ENCODE data around the gene RAB3B.
"Not testable (repeated sequence)": the region's sequence is repeated elsewhere in the genome, so short reads cannot be mapped to it uniquely, and the experiment has no call there.

RAB3B gene

GRCh38 chr1:51990478-51990965 lies at the start of gene RAB3B:
RAB3B (minus strand) TSS chr1:51990700; CDS start chr1:51977117, 13,583 bp downstream.
- peak; percentile 78 for DNase-seq

- DNase-seq, result no peak
These were observed 47.4 kb upstream of the RAB3B start for GRCh38 chr1:52037909-52038308.

GRCh38 chr1:52037402-52037814 lies 46.9 kb upstream of the RAB3B start:
- peak; percentile 28 for DNase-seq

- DNase-seq, result no peak
These were observed 43.5 kb upstream of the RAB3B start for GRCh38 chr1:52034050-52034384.

GRCh38 chr1:52033190-52034049 lies 42.9 kb upstream of the RAB3B start, which contains the start of gene KTI12:
KTI12 (minus strand) TSS chr1:52033810; CDS start chr1:52033761, 49 bp downstream.
- DNase-seq, result peak; percentile 91

- peak; percentile 66 for DNase-seq
These were observed 42.3 kb upstream of the RAB3B start for GRCh38 chr1:52032785-52033131.

- DNase-seq, result no peak
These were observed 41.8 kb upstream of the RAB3B start for GRCh38 chr1:52032124-52032784.

- DNase-seq, result not testable (repeated sequence)
These were observed 38.3 kb upstream of the RAB3B start for GRCh38 chr1:52028839-52029238.

- no peak for DNase-seq
These were observed 37.8 kb upstream of the RAB3B start for GRCh38 chr1:52028328-52028727.

- no peak for DNase-seq
These were observed 35.8 kb upstream of the RAB3B start for GRCh38 chr1:52026278-52026677.

- DNase-seq, result no peak
These were observed 31.6 kb upstream of the RAB3B start for GRCh38 chr1:52022133-52022532.

GRCh38 chr1:52008071-52008809 lies 17.7 kb upstream of the RAB3B start:
- no peak for DNase-seq

GRCh38 chr1:52007215-52008002 lies 16.9 kb upstream of the RAB3B start:
- no peak for DNase-seq

- not testable (repeated sequence) for DNase-seq
These were observed 15.6 kb upstream of the RAB3B start for GRCh38 chr1:52006081-52006553.

- DNase-seq, result peak; percentile 79
These were observed 15.0 kb upstream of the RAB3B start for GRCh38 chr1:52005548-52005947.

GRCh38 chr1:52003877-52004276 lies 13.4 kb upstream of the RAB3B start:
- no peak for DNase-seq

- DNase-seq, result peak; percentile 88
These were observed 11.8 kb upstream of the RAB3B start for GRCh38 chr1:52002038-52002917.

- no peak for DNase-seq
These were observed 8.2 kb upstream of the RAB3B start for GRCh38 chr1:51998701-51999100.

- DNase-seq, result no peak
These were observed 7.5 kb upstream of the RAB3B start for GRCh38 chr1:51997974-51998382.

- DNase-seq, result no peak
These were observed 670 bp downstream of the RAB3B start for GRCh38 chr1:51989582-51990477.
